Transverse colon (tissue), 4 donors: Measurements from ENCODE around the gene UNC93B1.
"Not testable (repeated sequence)": the region's sequence is repeated elsewhere in the genome, so short reads cannot be mapped to it uniquely, and the experiment has no call there.

Source experiments
- EP300 ChIP-seq: sonication (generic); formaldehyde crosslinking; IDR thresholded peaks from one replicate; pipeline ENCODE4 v1.6.1; 2017; ENCODE audit warnings: antibody characterized with exemption, low read depth
- POLR2A ChIP-seq: fragments of 450-650 bp; IDR thresholded peaks from one replicate; pipeline ENCODE4 v1.6.1; 2016; ENCODE audit warnings: antibody characterized with exemption, mild to moderate bottlenecking, moderate library complexity
- POLR2AphosphoS5 ChIP-seq, 3 donors: sonication (generic); formaldehyde crosslinking; IDR thresholded peaks; one replicate each; pipeline ENCODE4 v1.6.1; 2016; ENCODE audit warnings: antibody characterized with exemption in 3 of 3
- TF ChIP-seq, protein P1 (sequence below), 5 experiments: fragments of 200-600 bp in 3 of 5; fragments of 450-650 bp in 2 of 5; sonication (generic) in 3 of 5; IDR thresholded peaks; 1 replicate in 2 of 5; 2 replicates in 3 of 5; pipeline ENCODE4 v1.5.1; 2016 to 2017; ENCODE audit warnings: antibody characterized with exemption in 5 of 5, inconsistent platforms in 3 of 5, mild to moderate bottlenecking in 2 of 5, moderate library complexity in 1 of 5

DNA sequence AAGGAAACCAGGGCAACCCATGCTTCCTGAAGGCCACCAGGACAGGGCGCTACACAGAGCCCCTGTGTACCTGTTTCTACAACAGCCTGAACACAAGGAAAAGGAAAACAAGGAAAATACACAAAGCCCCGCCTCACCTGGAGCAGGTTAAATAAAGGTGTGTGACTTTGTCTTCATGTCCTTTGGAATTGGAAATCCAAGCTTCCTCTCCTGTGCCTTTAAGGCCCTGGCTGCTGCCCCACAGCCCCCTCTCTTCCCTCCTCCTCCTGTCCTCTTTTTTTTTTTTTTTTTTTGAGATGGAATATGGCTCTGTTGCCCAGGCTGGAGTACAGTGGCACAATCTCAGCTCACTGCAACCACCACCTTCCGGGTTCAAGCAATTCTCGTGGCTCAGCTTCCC is 57.5 kb downstream of the UNC93B1 start:
- TF ChIP-seq POLR2A (peak; percentile 27), POLR2AphosphoS5 (IDR thresholded peaks at IDR 0.05) (peak in 1 of 3 donors; percentile 22)
- TF ChIP-seq, protein P1, sequence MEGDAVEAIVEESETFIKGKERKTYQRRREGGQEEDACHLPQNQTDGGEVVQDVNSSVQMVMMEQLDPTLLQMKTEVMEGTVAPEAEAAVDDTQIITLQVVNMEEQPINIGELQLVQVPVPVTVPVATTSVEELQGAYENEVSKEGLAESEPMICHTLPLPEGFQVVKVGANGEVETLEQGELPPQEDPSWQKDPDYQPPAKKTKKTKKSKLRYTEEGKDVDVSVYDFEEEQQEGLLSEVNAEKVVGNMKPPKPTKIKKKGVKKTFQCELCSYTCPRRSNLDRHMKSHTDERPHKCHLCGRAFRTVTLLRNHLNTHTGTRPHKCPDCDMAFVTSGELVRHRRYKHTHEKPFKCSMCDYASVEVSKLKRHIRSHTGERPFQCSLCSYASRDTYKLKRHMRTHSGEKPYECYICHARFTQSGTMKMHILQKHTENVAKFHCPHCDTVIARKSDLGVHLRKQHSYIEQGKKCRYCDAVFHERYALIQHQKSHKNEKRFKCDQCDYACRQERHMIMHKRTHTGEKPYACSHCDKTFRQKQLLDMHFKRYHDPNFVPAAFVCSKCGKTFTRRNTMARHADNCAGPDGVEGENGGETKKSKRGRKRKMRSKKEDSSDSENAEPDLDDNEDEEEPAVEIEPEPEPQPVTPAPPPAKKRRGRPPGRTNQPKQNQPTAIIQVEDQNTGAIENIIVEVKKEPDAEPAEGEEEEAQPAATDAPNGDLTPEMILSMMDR (IDR thresholded peaks at IDR 0.05), result not testable (repeated sequence)
- not testable (repeated sequence) for TF ChIP-seq EP300
